ENCODE results near the gene CLPSL2.

CLPSL2 gene

DNA sequence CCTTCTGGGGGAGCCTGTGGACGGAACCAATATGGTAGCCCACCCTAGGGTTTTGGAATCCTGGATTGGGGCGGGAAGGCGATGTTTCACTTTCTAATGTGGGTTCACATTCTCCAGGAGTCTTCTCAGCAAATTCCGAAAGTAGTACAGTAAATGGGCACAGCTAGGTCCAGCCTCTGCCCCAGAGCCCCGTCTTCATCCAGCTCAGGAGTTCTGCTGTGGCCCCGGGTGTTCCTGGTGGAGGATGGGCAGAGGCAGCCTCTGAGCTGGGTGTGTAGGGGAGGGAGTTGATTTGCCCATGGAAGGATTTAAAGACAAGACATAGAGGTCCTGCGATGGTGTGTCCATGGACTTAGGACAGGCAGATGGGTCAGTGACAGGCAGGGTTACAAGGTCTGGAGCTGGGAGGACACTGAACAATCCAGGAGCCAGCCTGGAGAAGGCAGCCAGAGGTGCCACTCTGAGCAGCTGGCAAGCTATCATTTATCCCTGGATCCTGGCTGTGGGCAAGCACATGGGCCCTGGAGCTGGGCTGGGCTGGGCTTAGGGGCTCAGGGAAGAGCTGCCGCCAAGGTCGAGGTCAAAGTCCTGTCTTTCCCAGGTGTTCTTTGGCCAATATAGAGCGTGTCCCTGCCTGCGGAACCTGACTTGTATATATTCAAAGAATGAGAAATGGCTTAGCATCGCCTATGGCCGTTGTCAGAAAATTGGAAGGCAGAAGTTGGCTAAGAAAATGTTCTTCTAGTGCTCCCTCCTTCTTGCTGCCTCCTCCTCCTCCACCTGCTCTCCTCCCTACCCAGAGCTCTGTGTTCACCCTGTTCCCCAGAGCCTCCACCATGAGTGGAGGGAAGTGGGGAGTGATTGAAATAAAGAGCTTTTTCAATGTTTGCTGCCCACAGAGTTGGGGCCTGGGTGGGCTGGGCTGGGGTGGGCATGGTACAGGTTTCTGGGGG, 11.1 kb downstream of the CLPSL2 start:
- H2BK120ac ChIP-seq (ENCODE audit: insufficient read depth, low read length, poor library complexity), result no peak overlapping the region
- no peak overlapping the region for H2BK5ac ChIP-seq (ENCODE audit: low read depth, low read length, poor library complexity)
- H3K4me2 ChIP-seq (ENCODE audit: low read length), result no peak overlapping the region
- no peak overlapping the region for H4K12ac ChIP-seq (ENCODE audit: low read depth, low read length)
- no peak overlapping the region for H2AK5ac ChIP-seq (ENCODE audit: low read length)
- no peaks in the 10 kb centered on the region for H3K4me1 ChIP-seq (ENCODE audit: control insufficient read depth in 1 of 2, insufficient read depth in 2 of 2, low read length in 2 of 2)
- no peak overlapping the region for H2BK12ac ChIP-seq (ENCODE audit: low read length)
- no peak overlapping the region for H4K91ac ChIP-seq (ENCODE audit: low read depth, low read length)
- no peak overlapping the region for H3K18ac ChIP-seq (ENCODE audit: low read length)
- peaks cover 3% of the 10 kb centered on the region for H3K9me3 ChIP-seq (ENCODE audit: insufficient read depth, low read depth, low read length)
- H3K23ac ChIP-seq (ENCODE audit: low read length), result no peak overlapping the region
- no peak overlapping the region for H4K8ac ChIP-seq (ENCODE audit: low read depth, low read length)
- no peak overlapping the region for H3K4me3 ChIP-seq (ENCODE audit: low read depth, low read length)
- H2AFZ ChIP-seq (ENCODE audit: insufficient read depth, low read length, poor library complexity), result no peak overlapping the region
- H3K79me1 ChIP-seq (ENCODE audit: low read length), result no peaks in the 10 kb centered on the region
- H3K27ac ChIP-seq (ENCODE audit: low read depth, low read length), result no peak overlapping the region
- no peak overlapping the region for H3K9ac ChIP-seq (ENCODE audit: low read length)
- no peaks in the 10 kb centered on the region for H3K79me2 ChIP-seq (ENCODE audit: control insufficient read depth, insufficient read depth, low read length, poor library complexity)
- H3K14ac ChIP-seq (ENCODE audit: low read length), result no peak overlapping the region
- H3K4ac ChIP-seq (ENCODE audit: low read depth, low read length), result no peak overlapping the region
- H3K36me3 ChIP-seq (ENCODE audit: control insufficient read depth in 1 of 2, insufficient read depth in 2 of 2, low read length in 2 of 2), result no peaks in the 10 kb centered on the region
- no CpG with 5 or more reads among the region's 13 CpGs for WGBS (ENCODE audit: extremely low coverage, insufficient coverage, insufficient read length)
- no peaks in the 10 kb centered on the region for H3K27me3 ChIP-seq (ENCODE audit: insufficient read depth, low read length)
- no peak for DNase-seq

DNA sequence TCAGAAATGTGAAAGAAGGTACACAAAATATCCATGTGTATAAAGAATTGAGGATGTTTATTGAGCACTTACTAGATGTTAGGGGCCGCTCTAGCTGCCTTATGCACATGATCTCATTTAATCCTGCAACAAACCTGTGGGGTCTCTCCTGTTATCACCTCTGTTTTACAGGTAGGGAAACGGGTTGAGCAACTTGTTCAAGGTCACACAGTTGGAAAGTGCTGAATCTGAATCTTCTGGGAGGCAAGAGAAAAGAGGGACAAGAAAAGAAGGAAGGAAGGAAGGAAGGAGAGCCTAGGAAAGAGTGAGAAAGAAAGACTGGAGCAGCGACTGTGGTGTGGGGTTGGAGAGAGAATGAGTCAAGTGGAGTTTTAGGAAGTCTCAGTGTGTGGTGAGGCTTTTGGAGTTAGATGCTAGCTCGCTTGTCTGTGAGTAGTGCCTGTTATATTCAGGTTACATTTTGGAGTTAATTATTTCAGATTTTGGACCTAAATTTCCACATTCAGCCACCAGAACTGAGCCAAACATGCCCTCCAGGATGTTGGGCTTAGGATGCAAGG, 12.1 kb downstream of the CLPSL2 start:
- Histone ChIP-seq H3K36me3 (ENCODE audit: control insufficient read depth in 1 of 2, insufficient read depth in 2 of 2, low read length in 2 of 2) (no peaks in the 10 kb centered on the region), H2AK5ac (ENCODE audit: low read length) (no peak overlapping the region), H2BK12ac (ENCODE audit: low read length) (no peak overlapping the region), H3K27ac (ENCODE audit: low read depth, low read length) (no peak overlapping the region), H3K18ac (ENCODE audit: low read length) (no peak overlapping the region), H3K4me2 (ENCODE audit: low read length) (no peak overlapping the region), H3K9ac (ENCODE audit: low read length) (no peak overlapping the region), H3K23ac (ENCODE audit: low read length) (no peak overlapping the region), H2BK5ac (ENCODE audit: low read depth, low read length, poor library complexity) (no peak overlapping the region), H3K14ac (ENCODE audit: low read length) (no peak overlapping the region), H3K79me2 (ENCODE audit: control insufficient read depth, insufficient read depth, low read length, poor library complexity) (no peaks in the 10 kb centered on the region), H3K4me1 (ENCODE audit: control insufficient read depth in 1 of 2, insufficient read depth in 2 of 2, low read length in 2 of 2) (no peaks in the 10 kb centered on the region), H2BK120ac (ENCODE audit: insufficient read depth, low read length, poor library complexity) (no peak overlapping the region), H4K91ac (ENCODE audit: low read depth, low read length) (no peak overlapping the region), H3K79me1 (ENCODE audit: low read length) (no peaks in the 10 kb centered on the region), H4K12ac (ENCODE audit: low read depth, low read length) (no peak overlapping the region), H3K4me3 (ENCODE audit: low read depth, low read length) (no peak overlapping the region), H3K4ac (ENCODE audit: low read depth, low read length) (no peak overlapping the region), H4K8ac (ENCODE audit: low read depth, low read length) (no peak overlapping the region), H3K9me3 (ENCODE audit: insufficient read depth, low read depth, low read length) (peaks cover 3% of the 10 kb centered on the region), H2AFZ (ENCODE audit: insufficient read depth, low read length, poor library complexity) (no peak overlapping the region), H3K27me3 (ENCODE audit: insufficient read depth, low read length) (no peaks in the 10 kb centered on the region)
- no CpG with 5 or more reads among the region's 4 CpGs for WGBS (ENCODE audit: extremely low coverage, insufficient coverage, insufficient read length)
- DNase-seq, result no peak

DNA sequence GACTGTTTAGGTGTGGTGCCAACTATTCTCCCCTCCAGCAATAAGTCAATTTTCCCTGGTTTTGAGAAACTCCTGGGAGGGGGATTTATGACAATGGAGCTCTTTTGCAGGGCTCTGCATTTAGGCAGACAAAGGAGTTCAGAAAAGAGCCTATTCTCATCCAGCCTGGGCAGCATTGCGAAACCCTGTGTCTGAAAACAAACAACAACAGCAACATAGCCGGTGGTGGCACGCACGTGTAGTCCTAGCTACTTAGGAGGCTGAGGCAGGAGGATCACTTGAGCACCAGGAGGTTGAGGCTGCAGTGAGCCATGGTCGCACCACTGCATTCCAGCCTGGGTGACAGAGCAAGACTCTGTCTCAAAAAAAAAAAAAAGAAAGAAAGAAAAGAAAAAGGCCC, 14.3 kb downstream of the CLPSL2 start:
- H3K9me3 ChIP-seq (ENCODE audit: insufficient read depth, low read depth, low read length), result peaks cover 2% of the 10 kb centered on the region

DNA sequence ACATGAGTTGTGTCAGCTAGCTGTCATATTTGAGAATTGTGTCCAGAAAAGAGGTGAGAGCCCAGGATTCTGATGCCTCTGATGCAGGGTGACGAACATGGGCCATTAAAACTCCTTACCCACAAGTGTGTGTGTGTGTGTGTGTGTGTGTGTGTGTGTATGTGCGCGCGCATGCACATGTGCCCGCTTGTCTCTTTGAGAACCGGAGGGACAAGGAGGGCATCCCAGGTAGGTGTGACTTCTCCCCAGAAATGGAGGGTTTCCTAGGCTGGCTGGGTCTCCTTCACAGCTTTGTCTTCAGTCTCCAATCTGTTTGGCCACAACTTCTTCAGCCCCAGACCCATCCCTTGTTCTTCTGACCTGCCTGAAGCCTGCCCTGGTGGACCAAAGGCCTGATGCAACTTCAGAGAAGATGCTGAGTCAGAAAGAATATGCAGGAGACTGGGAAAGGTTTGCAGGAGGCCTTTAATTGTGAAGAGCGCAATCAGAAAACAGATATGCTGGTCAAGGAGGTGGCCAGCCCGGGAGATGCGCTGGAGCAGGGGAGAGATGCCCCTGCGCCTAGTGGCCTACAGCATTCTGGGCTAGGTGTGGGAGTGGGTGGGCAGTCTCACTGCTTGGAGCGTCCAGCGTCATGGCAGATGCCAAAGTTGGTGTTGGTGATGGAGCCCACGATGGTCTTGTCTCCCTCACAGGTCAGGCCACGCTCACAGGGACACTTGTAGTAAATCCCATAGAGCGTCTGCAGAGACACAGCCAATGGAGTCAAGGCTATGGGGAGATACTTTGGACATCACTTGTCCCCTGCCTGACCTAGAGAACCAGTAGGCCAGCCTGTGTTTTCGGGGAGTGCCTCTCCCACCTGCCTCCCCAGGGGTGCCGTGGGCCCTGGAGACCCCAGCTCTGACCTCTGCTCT, 18.4 kb downstream of the CLPSL2 start:
- Histone ChIP-seq H3K4me2 (ENCODE audit: low read length) (no peak overlapping the region), H3K9ac (ENCODE audit: low read length) (no peak overlapping the region), H2BK5ac (ENCODE audit: low read depth, low read length, poor library complexity) (no peak overlapping the region), H3K4me1 (ENCODE audit: control insufficient read depth in 1 of 2, insufficient read depth in 2 of 2, low read length in 2 of 2) (no peaks in the 10 kb centered on the region), H2BK120ac (ENCODE audit: insufficient read depth, low read length, poor library complexity) (no peak overlapping the region), H2AFZ (ENCODE audit: insufficient read depth, low read length, poor library complexity) (no peak overlapping the region), H4K8ac (ENCODE audit: low read depth, low read length) (no peak overlapping the region), H3K27me3 (ENCODE audit: insufficient read depth, low read length) (no peaks in the 10 kb centered on the region), H2AK5ac (ENCODE audit: low read length) (no peak overlapping the region), H4K91ac (ENCODE audit: low read depth, low read length) (no peak overlapping the region), H3K4ac (ENCODE audit: low read depth, low read length) (no peak overlapping the region), H2BK12ac (ENCODE audit: low read length) (no peak overlapping the region), H4K12ac (ENCODE audit: low read depth, low read length) (no peak overlapping the region), H3K36me3 (ENCODE audit: control insufficient read depth in 1 of 2, insufficient read depth in 2 of 2, low read length in 2 of 2) (no peaks in the 10 kb centered on the region), H3K23ac (ENCODE audit: low read length) (no peak overlapping the region), H3K79me1 (ENCODE audit: low read length) (no peaks in the 10 kb centered on the region), H3K9me3 (ENCODE audit: insufficient read depth, low read depth, low read length) (no peaks in the 10 kb centered on the region), H3K14ac (ENCODE audit: low read length) (no peak overlapping the region), H3K27ac (ENCODE audit: low read depth, low read length) (no peak overlapping the region), H3K79me2 (ENCODE audit: control insufficient read depth, insufficient read depth, low read length, poor library complexity) (no peaks in the 10 kb centered on the region), H3K4me3 (ENCODE audit: low read depth, low read length) (no peak overlapping the region), H3K18ac (ENCODE audit: low read length) (no peak overlapping the region)
- DNase-seq, result no peak
- no CpG with 5 or more reads among the region's 17 CpGs for WGBS (ENCODE audit: extremely low coverage, insufficient coverage, insufficient read length)

More for the DNA sequence above, 14.3 kb downstream of the CLPSL2 start:
- no peak overlapping the region for H3K14ac ChIP-seq (ENCODE audit: low read length)
- no peak overlapping the region for H3K4me3 ChIP-seq (ENCODE audit: low read depth, low read length)
- no peak overlapping the region for H3K27ac ChIP-seq (ENCODE audit: low read depth, low read length)
- H3K4me2 ChIP-seq (ENCODE audit: low read length), result no peak overlapping the region
- H3K9ac ChIP-seq (ENCODE audit: low read length), result no peak overlapping the region
- no peak overlapping the region for H4K91ac ChIP-seq (ENCODE audit: low read depth, low read length)
- H2AFZ ChIP-seq (ENCODE audit: insufficient read depth, low read length, poor library complexity), result no peak overlapping the region
- H3K4ac ChIP-seq (ENCODE audit: low read depth, low read length), result no peak overlapping the region
- no peak overlapping the region for H4K12ac ChIP-seq (ENCODE audit: low read depth, low read length)
- no CpG with 5 or more reads among the region's 5 CpGs for WGBS (ENCODE audit: extremely low coverage, insufficient coverage, insufficient read length)
- H3K4me1 ChIP-seq (ENCODE audit: control insufficient read depth in 1 of 2, insufficient read depth in 2 of 2, low read length in 2 of 2), result no peaks in the 10 kb centered on the region
- no peak overlapping the region for H2BK5ac ChIP-seq (ENCODE audit: low read depth, low read length, poor library complexity)
- H2AK5ac ChIP-seq (ENCODE audit: low read length), result no peak overlapping the region
- no peaks in the 10 kb centered on the region for H3K27me3 ChIP-seq (ENCODE audit: insufficient read depth, low read length)
- H3K18ac ChIP-seq (ENCODE audit: low read length), result no peak overlapping the region
- H3K23ac ChIP-seq (ENCODE audit: low read length), result no peak overlapping the region
- no peaks in the 10 kb centered on the region for H3K79me1 ChIP-seq (ENCODE audit: low read length)
- H4K8ac ChIP-seq (ENCODE audit: low read depth, low read length), result no peak overlapping the region
- no peak overlapping the region for H2BK120ac ChIP-seq (ENCODE audit: insufficient read depth, low read length, poor library complexity)
- no peaks in the 10 kb centered on the region for H3K36me3 ChIP-seq (ENCODE audit: control insufficient read depth in 1 of 2, insufficient read depth in 2 of 2, low read length in 2 of 2)
- peak in 1 of 2 donors; percentile 12 for DNase-seq
- H2BK12ac ChIP-seq (ENCODE audit: low read length), result no peak overlapping the region
- no peaks in the 10 kb centered on the region for H3K79me2 ChIP-seq (ENCODE audit: control insufficient read depth, insufficient read depth, low read length, poor library complexity)

All from trophoblast cell (in vitro differentiated cells and primary cell).